CD4-positive, alpha-beta T cell treated with Interleukin-17A for 1 hour (primary cell): ENCODE data around the gene ARHGDIA.

Experiments
- DNase-seq: peaks from one replicate; pipeline ENCODE4 v3.0.0-alpha.2; 2020

The ARHGDIA gene

DNA sequence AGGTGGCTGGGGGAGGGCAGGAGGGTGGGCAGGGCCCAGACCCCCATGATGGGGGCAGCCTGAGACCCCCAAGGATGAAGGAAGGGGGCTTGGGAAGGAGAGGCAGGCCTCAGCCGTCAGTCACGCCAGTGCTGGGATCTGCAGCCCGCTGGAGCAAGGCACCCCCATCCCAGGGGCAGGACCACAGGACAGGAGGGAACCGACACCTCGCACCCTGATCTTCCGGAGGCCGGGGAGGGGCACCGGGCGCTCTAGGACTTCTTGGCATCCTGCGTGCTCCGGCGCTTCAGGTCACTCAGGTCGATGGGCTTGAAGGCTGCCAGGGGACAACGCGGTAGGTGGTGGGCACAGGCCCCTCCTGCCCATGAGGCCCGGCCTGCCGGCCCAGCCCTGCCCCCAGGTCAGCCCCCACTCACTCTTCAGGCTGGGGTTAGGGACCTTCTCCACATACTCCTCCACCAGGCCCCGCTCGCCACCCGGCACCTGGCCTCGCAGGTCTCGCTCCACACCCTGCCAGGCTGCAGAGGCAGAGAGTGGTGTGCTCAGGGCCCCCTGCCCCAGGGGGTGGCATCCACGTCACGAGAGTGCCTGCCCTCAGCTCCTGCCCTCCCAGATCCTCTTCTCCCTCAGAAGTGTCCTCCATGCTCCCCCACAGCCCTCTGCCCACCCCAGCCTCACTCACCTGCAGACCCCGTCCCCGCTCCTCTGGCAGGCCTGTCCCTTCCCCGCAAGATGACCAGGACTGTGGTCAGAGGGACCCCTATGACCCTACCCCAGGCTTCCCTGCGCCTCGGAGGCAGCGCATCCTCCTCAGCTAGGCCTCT is 47.9 kb downstream of the ARHGDIA start:
- DNase-seq, result no peak

DNA sequence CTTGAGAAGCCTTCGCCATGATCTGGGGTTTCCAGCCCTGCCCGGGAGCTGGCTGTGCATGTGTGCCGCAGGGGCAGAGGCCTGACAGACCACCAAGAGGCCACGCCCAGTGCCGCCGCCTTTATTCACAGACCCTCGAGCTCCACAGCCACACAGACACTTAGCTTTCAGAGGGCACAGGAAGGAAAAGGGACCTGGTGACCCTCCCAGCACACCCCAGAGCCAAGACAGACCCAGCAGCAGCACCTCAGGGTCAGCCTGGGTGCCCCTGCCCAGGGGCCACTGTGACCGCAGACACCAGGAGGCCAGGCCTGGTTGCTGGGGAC is 48.9 kb downstream of the ARHGDIA start:
- no peak for DNase-seq

DNA sequence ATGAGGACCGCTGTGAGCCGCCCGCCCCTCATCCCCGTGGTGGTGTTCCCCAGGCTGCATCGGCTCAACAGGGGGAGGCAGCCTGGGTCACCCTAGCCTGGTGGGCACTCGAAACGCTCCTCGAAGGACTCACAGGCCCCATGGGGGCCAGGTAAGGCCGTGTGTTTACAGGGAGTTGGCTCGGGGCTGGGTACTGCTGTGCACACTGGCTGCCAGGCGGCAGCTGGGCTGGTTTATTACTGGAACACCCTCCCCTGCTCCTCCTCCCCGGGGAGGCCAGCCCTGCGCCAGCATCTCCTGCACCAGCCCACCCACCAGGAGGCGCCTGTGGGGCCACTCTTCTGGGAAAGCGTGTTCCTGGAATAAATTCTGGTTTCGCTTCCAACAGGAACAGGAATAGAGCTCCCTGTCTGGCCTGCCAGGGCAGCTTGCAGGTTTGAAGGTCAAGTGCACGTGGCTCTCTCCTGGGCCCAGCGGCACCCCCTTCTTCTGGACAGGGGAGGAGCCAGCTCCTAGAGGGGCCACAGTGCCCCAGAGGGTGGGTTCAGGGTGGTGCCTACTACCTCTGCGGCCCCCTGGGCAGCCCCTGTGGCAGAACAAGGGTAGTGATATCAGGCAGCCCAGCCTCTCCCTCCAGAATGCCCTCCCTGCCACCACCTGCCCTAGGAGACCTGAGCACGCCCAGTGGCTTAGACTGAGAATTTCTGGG is 49.4 kb downstream of the ARHGDIA start:
- DNase-seq, result no peak

DNA sequence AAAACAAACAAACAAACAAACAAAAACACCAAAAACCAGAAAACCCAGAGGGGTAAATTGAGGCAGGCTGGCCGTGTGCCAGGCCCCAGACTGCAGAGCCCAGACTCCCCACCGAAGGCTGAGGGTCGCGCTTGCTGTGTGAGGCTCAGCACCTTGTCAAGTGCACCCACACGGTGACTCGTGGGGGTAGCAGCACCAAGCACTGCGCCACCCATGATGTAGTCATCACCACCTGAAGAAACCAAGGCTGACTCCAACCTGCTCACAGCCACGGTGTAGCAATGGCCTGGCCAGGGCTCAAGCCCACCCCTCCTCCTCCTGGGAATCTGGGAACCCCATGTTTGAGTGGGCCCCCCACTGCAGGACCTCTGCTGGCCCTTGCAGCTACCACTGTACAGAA is 50.0 kb downstream of the ARHGDIA start:
- no peak for DNase-seq

DNA sequence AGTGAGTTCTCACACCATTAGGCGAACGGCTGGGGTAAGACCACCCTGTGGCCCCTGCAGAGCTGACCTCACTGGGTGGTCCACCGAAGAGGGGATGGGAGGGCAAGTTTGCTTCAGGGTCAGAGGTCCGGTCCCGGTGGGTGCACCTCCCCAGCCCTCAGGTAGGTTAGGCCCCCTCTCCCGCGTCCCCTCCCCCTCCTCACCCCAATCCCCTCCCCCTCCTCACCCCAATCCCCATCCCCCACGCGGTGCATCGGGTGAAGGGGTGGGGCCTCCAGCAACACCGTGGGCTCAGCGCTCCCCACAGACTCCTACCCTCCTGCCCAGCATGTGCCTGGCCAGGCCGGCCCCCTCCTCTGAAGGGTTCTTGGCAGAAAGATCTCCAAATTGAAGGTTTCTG is 51.4 kb downstream of the ARHGDIA start:
- DNase-seq, result no peak

DNA sequence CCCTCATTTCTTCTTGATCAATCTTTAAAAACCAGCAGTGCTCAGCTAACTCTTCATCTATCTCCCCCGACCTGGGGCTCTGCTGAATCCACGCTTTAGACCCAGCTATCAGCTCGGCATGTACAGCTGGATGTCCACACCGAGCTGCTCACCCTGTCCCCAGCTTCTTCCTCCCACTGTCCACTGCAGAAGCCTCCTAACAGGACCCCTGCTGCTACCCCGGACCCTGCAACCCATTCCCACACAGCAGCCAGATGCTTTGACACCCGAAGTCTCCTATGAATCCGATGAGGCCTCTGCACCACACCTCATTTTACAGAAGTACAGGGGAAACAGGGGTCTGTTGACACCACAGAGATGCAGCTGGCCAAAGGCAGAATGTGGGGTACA is 53.4 kb downstream of the ARHGDIA start:
- DNase-seq, result no peak
